Natural killer cell (primary cell): Measurements from ENCODE around the gene SLC46A1. TPM values are rescaled to one million over a fixed set of nuclear protein-coding genes. Genes with fewer than 3 reads are reported as not detected.

Source experiments
- ATAC-seq, 3 donors: fragments of 150-1000 bp in 2 of 3; fragments of 200-7000 bp in 1 of 3; cut with Tn5 transposase; 1 replicate in 1 of 3; 2 replicates in 2 of 3; pipeline ENCODE4 v1.10.0; 2021; ENCODE audit warnings: mild to moderate bottlenecking in 2 of 3, moderate library complexity in 2 of 3
- DNase-seq, 2 donors: peaks; one replicate each; pipeline versions ENCODE4 v3.0.0 to v3.0.0-alpha.2; 2013 to 2021; ENCODE audit warnings: mixed read lengths in 1 of 2
- H3K27ac ChIP-seq: one replicate; pipeline ENCODE4 v1.5.1; 2013; ENCODE audit warnings: mild to moderate bottlenecking, low read length
- H3K27me3 ChIP-seq: one replicate; pipeline ENCODE4 v1.6.1; 2013; ENCODE audit warnings: low read length; ENCODE audit not compliant: control insufficient read depth, insufficient read depth
- H3K36me3 ChIP-seq: one replicate; pipeline ENCODE4 v1.6.1; 2013; ENCODE audit warnings: low read length; ENCODE audit not compliant: control insufficient read depth, insufficient read depth
- H3K4me1 ChIP-seq: one replicate; pipeline ENCODE4 v1.6.1; 2013; ENCODE audit warnings: low read length; ENCODE audit not compliant: control insufficient read depth, insufficient read depth
- H3K4me3 ChIP-seq: one replicate; pipeline ENCODE4 v1.5.1; 2013; ENCODE audit warnings: low read length
- H3K9me3 ChIP-seq: one replicate; pipeline ENCODE4 v1.6.1; 2013; ENCODE audit warnings: low read length; ENCODE audit not compliant: control insufficient read depth, insufficient read depth
- H3K27ac Mint-ChIP-seq, 2 donors: one replicate each; pipeline ENCODE4 v1.8.0; 2022; ENCODE audit warnings: mild to moderate bottlenecking in 2 of 2, mixed read lengths in 2 of 2, moderate library complexity in 1 of 2
- H3K27me3 Mint-ChIP-seq, 2 donors: one replicate each; pipeline ENCODE4 v1.8.0; 2022; ENCODE audit warnings: low read depth in 2 of 2, mixed read lengths in 2 of 2
- H3K36me3 Mint-ChIP-seq: one replicate; pipeline ENCODE4 v1.8.0; 2022; ENCODE audit warnings: mixed read lengths
- H3K4me1 Mint-ChIP-seq, 2 donors: one replicate each; pipeline ENCODE4 v1.8.0; 2022; ENCODE audit warnings: mixed read lengths in 2 of 2
- H3K4me3 Mint-ChIP-seq: one replicate; pipeline ENCODE4 v1.8.0; 2022; ENCODE audit warnings: mild to moderate bottlenecking, moderate library complexity, mixed read lengths
- H3K9me3 Mint-ChIP-seq, 2 donors: one replicate each; pipeline ENCODE4 v1.8.0; 2022; ENCODE audit warnings: mixed read lengths in 2 of 2
- CTCF ChIP-seq: fragments of 200-600 bp; IDR thresholded peaks from one replicate; pipeline ENCODE4 v1.8.0; 2022; ENCODE audit warnings: antibody characterized with exemption
- WGBS: methylation state at CpG from one replicate; pipeline ENCODE4 v1.1.7; 2013; ENCODE audit warnings: missing lambda C conversion rate; ENCODE audit not compliant: insufficient coverage; 5-methylcytosine and 5-hydroxymethylcytosine counted together
- intact Hi-C: fragments of 100-400 bp; cut with micrococcal nuclease; formaldehyde crosslinking; loops from one replicate; pipeline ENCODE4 v1.14.2; 2022
- total RNA-seq, 4 donors: library from RNA; stranded (reverse); fragments of 120-200 nt in 1 of 4; gene quantifications; one replicate each; pipeline versions ENCODE4 v1.2.3 to v1.2.4, GENCODE V29; 2013 to 2022

SLC46A1 gene
- total RNA-seq, 3 donors from 2014 or later (not counting 1 experiment from before 2014, with no cell fraction given) = 0.54 to 0.84 (median 0.55) TPM

GRCh38 chr17:28347261-28347891 lies 58.6 kb downstream of the SLC46A1 start:
- H3K4me1 ChIP-seq = no peaks in the 10 kb centered on the region
- no peaks in the 10 kb centered on the region for H3K9me3 ChIP-seq
- H3K27me3 Mint-ChIP-seq = no peaks in the 10 kb centered on the region
- no peaks in the 10 kb centered on the region for H3K4me1 Mint-ChIP-seq
- no peak overlapping the region for H3K27ac Mint-ChIP-seq
- no peaks in the 10 kb centered on the region for H3K9me3 Mint-ChIP-seq
- H3K27me3 ChIP-seq = no peaks in the 10 kb centered on the region
- TF ChIP-seq CTCF = no peak
- no peak for ATAC-seq
- 96% methylated on average over 8 of the region's 8 CpGs for whole genome bisulfite sequencing
- no peak for DNase-seq
- H3K27ac ChIP-seq = no peak overlapping the region
- peaks cover 83% of the 10 kb centered on the region for H3K36me3 ChIP-seq
- no peak overlapping the region for H3K4me3 Mint-ChIP-seq
- no peak overlapping the region for H3K4me3 ChIP-seq
- intact Hi-C loops = no loop called here
- no peaks in the 10 kb centered on the region for H3K36me3 Mint-ChIP-seq

- H3K27ac ChIP-seq = no peak overlapping the region
- H3K36me3 Mint-ChIP-seq = no peaks in the 10 kb centered on the region
- no peaks in the 10 kb centered on the region for H3K9me3 Mint-ChIP-seq
- no peaks in the 10 kb centered on the region for H3K4me1 ChIP-seq
- no peak overlapping the region for H3K27ac Mint-ChIP-seq
- H3K36me3 ChIP-seq = peaks cover 85% of the 10 kb centered on the region
- no peak overlapping the region for H3K4me3 ChIP-seq
- WGBS = 86% methylated on average over 6 of the region's 7 CpGs
- H3K27me3 ChIP-seq = no peaks in the 10 kb centered on the region
- H3K9me3 ChIP-seq = no peaks in the 10 kb centered on the region
- ATAC-seq (no peak), DNase-seq (no peak)
- TF ChIP-seq CTCF = no peak
- H3K27me3 Mint-ChIP-seq = no peaks in the 10 kb centered on the region
- intact Hi-C loops = no loop called here
- no peak overlapping the region for H3K4me3 Mint-ChIP-seq
- no peaks in the 10 kb centered on the region for H3K4me1 Mint-ChIP-seq
Measured at GRCh38 chr17:28346746-28347246, 59.2 kb downstream of the SLC46A1 start.

GRCh38 chr17:28346199-28346580 lies 59.8 kb downstream of the SLC46A1 start:
- Histone ChIP-seq H3K27ac (no peak overlapping the region), H3K27me3 (no peaks in the 10 kb centered on the region), H3K4me1 (no peaks in the 10 kb centered on the region), H3K4me3 (no peak overlapping the region), H3K9me3 (no peaks in the 10 kb centered on the region), H3K36me3 (peaks cover 85% of the 10 kb centered on the region)
- no peaks in the 10 kb centered on the region for H3K36me3 Mint-ChIP-seq
- H3K4me3 Mint-ChIP-seq = no peak overlapping the region
- intact Hi-C loops = no loop called here
- DNase-seq = no peak
- no peaks in the 10 kb centered on the region for H3K4me1 Mint-ChIP-seq
- 94% methylated on average over 2 of the region's 2 CpGs for WGBS
- TF ChIP-seq CTCF = no peak
- H3K27ac Mint-ChIP-seq = no peak overlapping the region
- H3K9me3 Mint-ChIP-seq = no peaks in the 10 kb centered on the region
- H3K27me3 Mint-ChIP-seq = no peaks in the 10 kb centered on the region
- ATAC-seq = no peak
